ENCODE results near the gene SLC31A1.
A peak's percentile ranks its signal among the peaks of the same experiment; 100 is the strongest.

The SLC31A1 gene

DNA sequence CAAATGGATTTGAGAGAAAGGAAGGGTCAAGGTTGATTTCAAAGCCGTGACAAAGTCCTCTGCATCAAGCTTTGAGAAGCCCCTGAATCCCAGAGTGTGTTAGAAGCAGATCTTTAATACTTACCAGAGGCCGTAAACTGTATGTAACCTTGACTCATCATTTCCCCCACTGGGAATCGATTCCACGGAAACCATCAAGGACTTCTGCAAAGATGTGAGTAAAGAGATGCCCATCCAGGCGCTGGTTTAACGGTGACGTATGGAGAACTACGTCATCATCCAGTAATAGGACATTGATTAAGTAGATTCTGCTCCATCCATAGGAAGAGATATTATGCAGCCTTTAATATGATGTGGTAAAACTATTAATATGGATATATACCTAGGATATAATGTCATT is 80.2 kb downstream of the SLC31A1 start:
- H3K9me3 Mint-ChIP-seq, result no peaks in the 10 kb centered on the region
- no peak overlapping the region for H3K4me3 Mint-ChIP-seq
- no peak for DNase-seq
- no peaks in the 10 kb centered on the region for H3K4me1 Mint-ChIP-seq
- H3K27me3 Mint-ChIP-seq, result no peaks in the 10 kb centered on the region
- no peak overlapping the region for H3K27ac Mint-ChIP-seq
- no peak for ATAC-seq

- no peaks in the 10 kb centered on the region for H3K4me1 Mint-ChIP-seq
- H3K27me3 Mint-ChIP-seq, result no peaks in the 10 kb centered on the region
- no peaks in the 10 kb centered on the region for H3K9me3 Mint-ChIP-seq
- no peak within 1 kb of the TSS for H3K4me3 Mint-ChIP-seq
- ATAC-seq (no peak), DNase-seq (no peak)
- no peak within 1 kb of the TSS for H3K27ac Mint-ChIP-seq
These were observed 81.6 kb downstream of the SLC31A1 start, which contains the start of gene RNF183 for GRCh38 chr9:113302792-113303418. TSS of gene RNF183 (minus strand) at chr9:113303376. CDS start at chr9:113298184, 5,192 bp downstream.

DNA sequence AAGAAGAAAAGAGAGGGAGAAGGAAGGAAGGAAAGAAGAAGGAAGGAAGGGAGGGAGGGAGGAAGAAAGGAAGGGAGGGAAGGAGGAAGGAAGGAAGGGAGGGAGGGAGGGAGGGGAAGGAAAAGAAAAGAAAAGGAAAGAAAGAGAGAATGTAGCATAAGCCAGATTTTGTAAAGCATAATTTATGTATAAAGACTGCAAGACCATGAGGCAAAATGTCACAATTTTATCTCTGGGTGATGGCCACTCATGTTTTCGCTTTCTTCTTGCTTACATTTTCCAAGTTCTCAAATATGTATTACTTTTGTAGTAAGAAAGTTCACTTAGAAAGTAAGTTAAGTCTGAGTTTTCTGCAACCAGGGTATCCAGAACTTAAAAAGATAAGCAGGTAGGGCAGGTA is 85.2 kb downstream of the SLC31A1 start:
- no peaks in the 10 kb centered on the region for H3K4me1 Mint-ChIP-seq
- H3K9me3 Mint-ChIP-seq, result no peaks in the 10 kb centered on the region
- DNase-seq, result no peak
- no peak for ATAC-seq
- H3K27ac Mint-ChIP-seq, result no peak overlapping the region
- H3K27me3 Mint-ChIP-seq, result no peaks in the 10 kb centered on the region
- no peak overlapping the region for H3K4me3 Mint-ChIP-seq

GRCh38 chr9:113307396-113307975 is 86.1 kb downstream of the SLC31A1 start:
- ATAC-seq, result no peak
- H3K4me1 Mint-ChIP-seq, result no peaks in the 10 kb centered on the region

GRCh38 chr9:113309204-113309813 is 88.0 kb downstream of the SLC31A1 start:
- Mint-ChIP-seq H3K27ac (no peak overlapping the region), H3K4me3 (no peak overlapping the region), H3K4me1 (no peaks in the 10 kb centered on the region), H3K9me3 (no peaks in the 10 kb centered on the region), H3K27me3 (no peaks in the 10 kb centered on the region)
- DNase-seq (peak in 1 of 2 donors; percentile 18), ATAC-seq (no peak)

More at GRCh38 chr9:113307396-113307975, 86.1 kb downstream of the SLC31A1 start:
- Mint-ChIP-seq H3K4me3 (no peak overlapping the region), H3K27me3 (no peaks in the 10 kb centered on the region), H3K27ac (no peak overlapping the region), H3K9me3 (no peaks in the 10 kb centered on the region)
- no peak for DNase-seq

DNA sequence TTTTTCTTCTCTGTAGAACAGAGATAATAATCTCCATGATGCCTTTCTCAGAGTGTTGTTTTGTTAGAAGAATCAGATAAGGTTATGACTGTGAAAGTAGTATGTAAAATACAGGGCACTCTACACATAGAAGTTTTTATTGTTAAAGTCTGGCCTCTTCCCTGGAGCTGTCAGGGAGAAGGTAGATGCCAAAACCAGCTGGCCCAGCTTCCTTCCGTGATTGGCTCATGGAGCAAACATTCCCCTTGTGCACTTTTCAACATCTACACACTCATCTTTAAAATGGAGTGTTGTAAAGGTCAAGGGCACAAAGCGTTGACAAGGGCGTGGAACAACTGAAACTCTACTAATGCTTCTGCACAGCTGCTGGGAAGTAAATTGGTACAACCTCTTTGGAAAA is 89.2 kb downstream of the SLC31A1 start:
- ATAC-seq (no peak), DNase-seq (no peak)
- no peaks in the 10 kb centered on the region for H3K9me3 Mint-ChIP-seq
- no peak overlapping the region for H3K27ac Mint-ChIP-seq
- H3K4me1 Mint-ChIP-seq, result no peaks in the 10 kb centered on the region
- H3K4me3 Mint-ChIP-seq, result no peak overlapping the region
- H3K27me3 Mint-ChIP-seq, result no peaks in the 10 kb centered on the region

GRCh38 chr9:113311961-113312360 is 90.6 kb downstream of the SLC31A1 start:
- Mint-ChIP-seq H3K27me3 (no peaks in the 10 kb centered on the region), H3K4me3 (no peak overlapping the region), H3K27ac (no peak overlapping the region), H3K9me3 (no peaks in the 10 kb centered on the region), H3K4me1 (no peaks in the 10 kb centered on the region)
- ATAC-seq (no peak), DNase-seq (no peak)

DNA sequence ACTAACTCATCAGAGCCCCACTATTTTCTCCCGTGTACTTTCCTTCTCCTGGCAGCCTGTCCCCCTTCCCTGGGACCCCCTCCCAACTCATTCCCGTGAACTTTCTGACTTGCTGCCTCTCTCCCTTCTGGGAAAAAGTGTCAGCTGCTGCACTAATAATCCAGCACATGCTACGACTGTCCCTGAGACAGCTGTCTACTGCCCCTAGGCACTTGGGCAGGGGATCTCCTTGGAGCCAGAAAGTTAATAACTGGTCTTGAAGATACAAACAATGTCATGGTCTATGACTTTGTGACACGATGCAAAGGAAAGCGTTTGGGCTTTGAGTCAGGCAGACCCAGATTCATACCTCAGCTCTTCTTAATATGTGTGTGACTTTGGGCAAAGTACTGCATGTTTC is 91.9 kb downstream of the SLC31A1 start:
- DNase-seq, result no peak
- H3K27me3 Mint-ChIP-seq, result no peaks in the 10 kb centered on the region
- H3K27ac Mint-ChIP-seq, result no peak overlapping the region
- no peak overlapping the region for H3K4me3 Mint-ChIP-seq
- no peaks in the 10 kb centered on the region for H3K9me3 Mint-ChIP-seq
- no peaks in the 10 kb centered on the region for H3K4me1 Mint-ChIP-seq
- no peak for ATAC-seq
